Type B pancreatic cell (in vitro differentiated cells): ENCODE data around the gene KIF16B. TPM values are rescaled to one million over a fixed set of nuclear protein-coding genes. Genes with fewer than 3 reads are reported as not detected.

Source experiments
- DNase-seq: peaks from one replicate; pipeline ENCODE4 v3.0.0; 2021; ENCODE audit warnings: mixed read lengths; ENCODE audit not compliant: unreplicated experiment; ENCODE audit errors: extremely low spot score
- H3K27ac Mint-ChIP-seq: 2 replicates; pipeline ENCODE4 v1.8.0; 2021; ENCODE audit warnings: mild to moderate bottlenecking, mixed read lengths
- H3K27me3 Mint-ChIP-seq: 2 replicates; pipeline ENCODE4 v1.8.0; 2021; ENCODE audit warnings: mixed read lengths
- H3K36me3 Mint-ChIP-seq: 2 replicates; pipeline ENCODE4 v1.8.0; 2021; ENCODE audit warnings: mixed read lengths
- H3K4me1 Mint-ChIP-seq: one replicate; pipeline ENCODE4 v1.8.0; 2021; ENCODE audit warnings: mixed read lengths; ENCODE audit not compliant: unreplicated experiment
- H3K4me3 Mint-ChIP-seq: 2 replicates; pipeline ENCODE4 v1.8.0; 2021; ENCODE audit warnings: mild to moderate bottlenecking, mixed read lengths
- H3K9me3 Mint-ChIP-seq: 2 replicates; pipeline ENCODE4 v1.8.0; 2021; ENCODE audit warnings: mixed read lengths
- CTCF ChIP-seq: fragments of 200-600 bp; sonication (generic); conservative IDR thresholded peaks from 2 replicates; pipeline ENCODE4 v1.5.0; 2021; ENCODE audit warnings: antibody characterized with exemption, mild to moderate bottlenecking
- total RNA-seq: library from RNA; stranded (reverse); gene quantifications from 2 replicates; pipeline ENCODE4 v1.2.1, GENCODE V29; 2021; ENCODE audit warnings: low replicate concordance

KIF16B gene
- total RNA-seq, 1 donor from 2014 or later = 10.3 TPM

GRCh38 chr20:16270989-16271388 lies 302.3 kb downstream of the KIF16B start:
- H3K4me1 Mint-ChIP-seq = peaks cover 10% of the 10 kb centered on the region
- DNase-seq = no peak
- peaks cover 5% of the 10 kb centered on the region for H3K36me3 Mint-ChIP-seq
- H3K27ac Mint-ChIP-seq = no peak overlapping the region
- no peaks in the 10 kb centered on the region for H3K27me3 Mint-ChIP-seq
- H3K9me3 Mint-ChIP-seq = peaks cover 9% of the 10 kb centered on the region
- no peak for TF ChIP-seq CTCF
- no peak overlapping the region for H3K4me3 Mint-ChIP-seq

GRCh38 chr20:16270314-16270931 lies 302.8 kb downstream of the KIF16B start:
- Mint-ChIP-seq H3K36me3 (peaks cover 10% of the 10 kb centered on the region), H3K4me1 (peaks cover 10% of the 10 kb centered on the region), H3K27me3 (no peaks in the 10 kb centered on the region), H3K4me3 (no peak overlapping the region), H3K9me3 (peaks cover 15% of the 10 kb centered on the region), H3K27ac (no peak overlapping the region)
- DNase-seq = no peak
- no peak for TF ChIP-seq CTCF

- Mint-ChIP-seq H3K4me1 (peaks cover 4% of the 10 kb centered on the region), H3K9me3 (peaks cover 16% of the 10 kb centered on the region), H3K36me3 (peaks cover 11% of the 10 kb centered on the region), H3K4me3 (no peak overlapping the region), H3K27me3 (no peaks in the 10 kb centered on the region), H3K27ac (no peak overlapping the region)
- no peak for DNase-seq
- TF ChIP-seq CTCF = no peak
Measured at GRCh38 chr20:16267526-16267925, 305.7 kb downstream of the KIF16B start.

- Mint-ChIP-seq H3K4me3 (no peak overlapping the region), H3K9me3 (peaks cover 16% of the 10 kb centered on the region), H3K27me3 (no peaks in the 10 kb centered on the region), H3K4me1 (no peaks in the 10 kb centered on the region), H3K36me3 (peaks cover 8% of the 10 kb centered on the region), H3K27ac (no peak overlapping the region)
- no peak for TF ChIP-seq CTCF
- no peak for DNase-seq
Measured at GRCh38 chr20:16265334-16265733, 307.9 kb downstream of the KIF16B start.

- Mint-ChIP-seq H3K27me3 (no peaks in the 10 kb centered on the region), H3K36me3 (peaks cover 8% of the 10 kb centered on the region), H3K27ac (no peak overlapping the region), H3K9me3 (peaks cover 16% of the 10 kb centered on the region), H3K4me1 (no peaks in the 10 kb centered on the region), H3K4me3 (no peak overlapping the region)
- TF ChIP-seq CTCF = no peak
- no peak for DNase-seq
Measured at GRCh38 chr20:16263582-16263981, 309.7 kb downstream of the KIF16B start.

- DNase-seq = no peak
- H3K36me3 Mint-ChIP-seq = peaks cover 8% of the 10 kb centered on the region
- H3K4me3 Mint-ChIP-seq = no peak overlapping the region
- no peak overlapping the region for H3K27ac Mint-ChIP-seq
- H3K27me3 Mint-ChIP-seq = no peaks in the 10 kb centered on the region
- H3K4me1 Mint-ChIP-seq = no peaks in the 10 kb centered on the region
- no peak for TF ChIP-seq CTCF
- H3K9me3 Mint-ChIP-seq = peaks cover 16% of the 10 kb centered on the region
Measured at GRCh38 chr20:16262594-16262993, 310.7 kb downstream of the KIF16B start.
